ENCODE data around the gene LHB.
A peak's percentile ranks its signal among the peaks of the same experiment; 100 is the strongest.
"Not testable (repeated sequence)": the region's sequence is repeated elsewhere in the genome, so short reads cannot be mapped to it uniquely, and the experiment has no call there.

LHB gene

DNA sequence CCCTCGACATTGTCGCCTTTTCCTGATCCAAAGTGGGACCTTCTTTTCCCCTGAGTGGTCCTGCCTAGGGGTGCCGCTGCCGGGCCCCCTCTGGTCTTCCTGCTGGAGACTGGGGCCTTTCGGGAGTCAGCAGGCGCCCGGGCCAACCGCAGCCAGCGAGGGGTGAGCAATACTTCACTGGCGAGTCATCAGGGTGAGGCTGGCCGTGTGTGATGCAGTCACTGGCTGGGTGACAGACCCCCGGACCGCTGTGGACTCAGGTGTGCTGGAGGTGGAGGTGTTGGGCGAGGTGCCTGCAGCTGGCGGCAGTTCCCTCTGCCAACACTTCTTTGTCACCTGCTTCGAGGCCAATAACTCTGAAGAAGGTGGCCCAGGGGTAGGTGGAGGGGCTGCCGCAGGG lies 25.3 kb upstream of the LHB start:
- in situ Hi-C loops (cut with MboI; ENCODE audit: low sequenced_read_pairs, unreplicated experiment) = no loop called here
- DNase-seq (ENCODE audit: low spot score) = no peak
- TF ChIP-seq, protein P1, sequence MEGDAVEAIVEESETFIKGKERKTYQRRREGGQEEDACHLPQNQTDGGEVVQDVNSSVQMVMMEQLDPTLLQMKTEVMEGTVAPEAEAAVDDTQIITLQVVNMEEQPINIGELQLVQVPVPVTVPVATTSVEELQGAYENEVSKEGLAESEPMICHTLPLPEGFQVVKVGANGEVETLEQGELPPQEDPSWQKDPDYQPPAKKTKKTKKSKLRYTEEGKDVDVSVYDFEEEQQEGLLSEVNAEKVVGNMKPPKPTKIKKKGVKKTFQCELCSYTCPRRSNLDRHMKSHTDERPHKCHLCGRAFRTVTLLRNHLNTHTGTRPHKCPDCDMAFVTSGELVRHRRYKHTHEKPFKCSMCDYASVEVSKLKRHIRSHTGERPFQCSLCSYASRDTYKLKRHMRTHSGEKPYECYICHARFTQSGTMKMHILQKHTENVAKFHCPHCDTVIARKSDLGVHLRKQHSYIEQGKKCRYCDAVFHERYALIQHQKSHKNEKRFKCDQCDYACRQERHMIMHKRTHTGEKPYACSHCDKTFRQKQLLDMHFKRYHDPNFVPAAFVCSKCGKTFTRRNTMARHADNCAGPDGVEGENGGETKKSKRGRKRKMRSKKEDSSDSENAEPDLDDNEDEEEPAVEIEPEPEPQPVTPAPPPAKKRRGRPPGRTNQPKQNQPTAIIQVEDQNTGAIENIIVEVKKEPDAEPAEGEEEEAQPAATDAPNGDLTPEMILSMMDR (IDR thresholded peaks at IDR 0.05; ENCODE audit: borderline replicate concordance, control extremely low read depth, extremely low read depth, insufficient read depth, missing control alignments) = no peak

DNA sequence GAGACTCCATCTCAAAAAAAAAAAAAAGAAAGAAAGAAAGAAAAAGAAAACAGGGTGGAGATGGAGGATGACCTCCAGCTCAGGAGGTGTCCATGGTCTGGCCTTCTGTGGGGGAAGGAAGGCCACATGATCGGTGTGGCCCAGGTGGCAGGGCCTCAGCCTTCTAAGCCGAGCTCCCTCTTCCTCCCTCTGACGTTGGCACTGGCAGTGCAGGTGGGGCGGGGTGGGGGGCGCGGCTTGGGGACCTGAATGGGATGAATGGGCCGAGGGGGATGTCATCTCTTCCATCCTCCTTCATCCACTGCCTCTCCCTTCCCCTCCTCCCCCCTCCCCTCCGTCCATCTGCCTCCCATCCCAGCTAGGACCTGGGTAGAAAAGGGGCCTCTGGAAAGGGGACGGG lies 22.8 kb upstream of the LHB start:
- in situ Hi-C loops (cut with MboI; ENCODE audit: low sequenced_read_pairs, unreplicated experiment); DNase-seq (ENCODE audit: low spot score): not testable (repeated sequence)

DNA sequence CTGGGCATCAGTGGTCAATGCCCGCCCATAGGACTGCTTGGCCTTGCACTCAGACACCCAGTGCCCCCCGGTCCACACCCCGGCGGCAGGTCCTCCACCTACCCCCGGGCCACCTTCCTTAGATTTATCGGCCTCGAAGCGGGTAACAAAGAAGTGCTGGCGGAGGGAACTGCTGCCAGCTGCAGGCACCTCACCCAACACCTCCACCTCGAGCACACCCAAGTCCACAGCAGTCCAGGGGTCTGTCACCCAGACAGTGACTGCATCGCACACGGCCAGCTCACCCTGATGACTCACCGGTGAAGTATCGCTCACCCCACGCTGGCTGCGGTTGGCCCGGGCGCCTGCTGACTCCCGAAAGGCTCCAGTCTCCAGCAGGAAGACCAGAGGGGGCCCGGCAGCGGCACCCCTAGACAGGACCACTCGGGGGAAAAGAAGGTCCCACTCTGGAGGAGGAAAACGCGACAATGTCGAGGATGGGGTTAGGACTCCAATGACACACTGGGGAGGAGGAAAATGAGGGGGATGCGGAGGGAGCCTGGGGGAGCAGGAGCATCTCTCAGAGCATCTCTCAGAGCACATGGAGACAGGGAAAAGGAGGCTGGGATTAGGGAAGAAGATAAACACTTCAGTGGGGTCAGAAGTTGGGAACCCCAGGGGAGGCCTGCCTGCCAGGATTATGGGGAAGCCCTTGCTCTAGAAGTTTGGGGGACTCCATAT lies 21.8 kb upstream of the LHB start:
- not testable (repeated sequence) for DNase-seq (ENCODE audit: low spot score)

DNA sequence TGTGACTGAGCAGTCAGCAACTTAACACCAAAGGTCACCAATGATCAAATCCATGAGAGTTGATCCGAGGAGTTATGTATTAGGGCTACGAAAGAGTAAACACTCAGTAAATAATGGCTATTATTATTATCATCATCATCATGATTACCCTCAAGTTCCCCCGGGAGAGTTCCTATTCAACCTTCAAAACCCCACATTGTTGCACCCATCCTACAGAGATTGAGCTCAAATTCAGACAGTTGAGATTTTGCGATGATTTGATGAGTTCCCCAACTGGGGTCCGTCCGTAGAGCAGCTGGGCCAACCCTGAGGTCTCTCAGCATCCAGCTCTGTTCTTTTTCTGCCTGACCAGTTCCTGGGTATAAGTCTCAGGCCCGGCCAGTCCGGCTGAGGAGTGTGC lies 21.2 kb upstream of the LHB start:
- DNase-seq (ENCODE audit: low spot score); in situ Hi-C loops (cut with MboI; ENCODE audit: low sequenced_read_pairs, unreplicated experiment): not testable (repeated sequence)

More for the DNA sequence above, 21.8 kb upstream of the LHB start:
- in situ Hi-C loops (cut with MboI; ENCODE audit: low sequenced_read_pairs, unreplicated experiment) = not testable (repeated sequence)

DNA sequence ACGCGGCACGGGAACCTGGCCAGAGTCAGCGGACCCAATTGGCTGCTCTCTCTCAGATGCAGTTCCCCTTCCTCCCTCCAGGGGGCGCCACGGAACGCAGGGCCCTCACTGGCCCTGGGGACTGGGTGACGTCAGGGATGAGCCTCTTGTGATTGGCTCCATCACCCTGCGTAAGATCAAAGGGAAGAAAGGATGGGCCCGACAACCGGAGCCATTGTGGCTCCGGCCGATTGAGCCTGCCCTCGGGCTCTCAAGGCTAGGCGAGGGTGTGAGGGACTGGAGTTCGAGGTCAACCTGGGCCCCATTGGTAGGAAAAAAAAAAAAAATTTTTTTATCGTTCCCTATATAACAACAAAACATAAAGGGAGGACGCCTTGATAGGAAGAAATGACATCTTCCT lies 19.9 kb upstream of the LHB start, which contains the start of gene CGB1:
Gene CGB1, minus strand, starts transcription at position 81 of the 400 bp plus-strand sequence. CDS start 184 bp downstream, outside the sequence.
- DNase-seq (ENCODE audit: low spot score) = peak; percentile 38
- TF ChIP-seq, protein P1 (IDR thresholded peaks at IDR 0.05; ENCODE audit: borderline replicate concordance, control extremely low read depth, extremely low read depth, insufficient read depth, missing control alignments) = peak; percentile 24
- in situ Hi-C loops (cut with MboI; ENCODE audit: low sequenced_read_pairs, unreplicated experiment) = not testable (repeated sequence)

DNA sequence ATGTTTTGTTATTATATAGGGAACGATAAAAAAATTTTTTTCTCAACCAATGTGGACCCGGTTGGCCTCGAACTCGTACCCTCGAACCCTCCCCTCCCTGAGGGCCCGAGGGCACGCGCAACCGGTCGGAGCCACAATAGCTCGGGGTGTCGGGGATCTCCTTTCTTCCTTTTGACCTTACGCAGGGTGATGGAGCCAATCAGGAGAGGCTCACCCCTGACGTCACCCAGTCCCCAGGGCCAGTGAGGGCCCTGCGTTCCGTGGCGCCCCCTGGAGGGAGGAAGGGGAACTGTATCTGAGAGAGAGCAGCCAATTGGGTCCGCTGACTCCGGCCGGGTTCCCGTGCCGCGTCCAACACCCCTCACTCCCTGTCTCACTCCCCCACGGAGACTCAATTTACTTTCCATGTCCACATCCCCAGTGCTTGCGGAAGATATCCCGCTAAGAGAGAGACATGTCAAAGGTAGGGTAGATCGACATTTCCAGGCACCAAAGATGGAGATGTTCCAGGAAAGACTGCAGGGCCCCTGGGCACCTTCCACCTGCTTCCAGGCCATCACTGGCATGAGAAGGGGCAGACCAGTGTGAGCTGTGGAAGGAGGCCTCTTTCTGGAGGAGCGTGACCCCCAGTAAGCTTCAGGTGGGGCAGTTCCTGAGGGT lies 14.9 kb upstream of the LHB start, which contains the start of gene CGB2:
Gene CGB2, plus strand, starts transcription at position 249 of the 660 bp plus-strand sequence. Its CDS starts 206 bp downstream, at position 455.
- TF ChIP-seq, protein P1 (IDR thresholded peaks at IDR 0.05; ENCODE audit: borderline replicate concordance, control extremely low read depth, extremely low read depth, insufficient read depth, missing control alignments) = peak; percentile 10
- DNase-seq (ENCODE audit: low spot score) = peak; percentile 78

DNA sequence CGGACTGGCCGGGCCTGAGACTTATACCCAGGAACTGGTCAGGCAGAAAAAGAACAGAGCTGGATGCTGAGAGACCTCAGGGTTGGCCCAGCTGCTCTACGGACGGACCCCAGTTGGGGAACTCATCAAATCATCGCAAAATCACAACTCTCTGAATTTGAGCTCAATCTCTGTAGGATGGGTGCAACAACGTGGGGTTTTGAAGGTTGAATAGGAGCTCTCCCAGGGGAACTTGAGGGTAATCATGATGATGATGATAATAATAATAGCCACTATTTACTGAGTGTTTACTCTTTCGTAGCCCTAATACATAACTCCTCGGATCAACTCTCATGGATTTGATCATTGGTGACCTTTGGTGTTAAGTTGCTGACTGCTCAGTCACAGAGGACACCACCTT lies 13.4 kb upstream of the LHB start:
- DNase-seq (ENCODE audit: low spot score); in situ Hi-C loops (cut with MboI; ENCODE audit: low sequenced_read_pairs, unreplicated experiment): not testable (repeated sequence)

More for the DNA sequence above, 14.9 kb upstream of the LHB start, which contains the start of gene CGB2:
- in situ Hi-C loops (cut with MboI; ENCODE audit: low sequenced_read_pairs, unreplicated experiment) = not testable (repeated sequence)

DNA sequence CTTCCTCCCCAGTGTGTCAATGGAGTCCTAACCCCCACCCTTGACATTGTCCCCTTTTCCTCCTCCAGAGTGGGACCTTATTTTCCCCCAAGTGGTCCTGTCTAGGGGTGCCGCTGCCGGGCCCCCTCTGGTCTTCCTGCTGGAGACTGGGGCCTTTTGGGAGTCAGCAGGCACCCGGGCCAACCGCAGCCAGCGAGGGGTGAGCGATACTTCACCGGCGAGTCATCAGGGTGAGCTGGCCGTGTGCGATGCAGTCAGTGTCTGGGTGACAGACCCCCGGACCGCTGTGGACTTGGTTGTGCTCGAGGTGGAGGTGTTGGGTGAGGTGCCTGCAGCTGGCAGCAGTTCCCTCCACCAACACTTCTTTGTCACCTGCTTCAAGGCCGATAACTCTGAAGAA lies 12.9 kb upstream of the LHB start:
- in situ Hi-C loops (cut with MboI; ENCODE audit: low sequenced_read_pairs, unreplicated experiment); DNase-seq (ENCODE audit: low spot score): not testable (repeated sequence)

DNA sequence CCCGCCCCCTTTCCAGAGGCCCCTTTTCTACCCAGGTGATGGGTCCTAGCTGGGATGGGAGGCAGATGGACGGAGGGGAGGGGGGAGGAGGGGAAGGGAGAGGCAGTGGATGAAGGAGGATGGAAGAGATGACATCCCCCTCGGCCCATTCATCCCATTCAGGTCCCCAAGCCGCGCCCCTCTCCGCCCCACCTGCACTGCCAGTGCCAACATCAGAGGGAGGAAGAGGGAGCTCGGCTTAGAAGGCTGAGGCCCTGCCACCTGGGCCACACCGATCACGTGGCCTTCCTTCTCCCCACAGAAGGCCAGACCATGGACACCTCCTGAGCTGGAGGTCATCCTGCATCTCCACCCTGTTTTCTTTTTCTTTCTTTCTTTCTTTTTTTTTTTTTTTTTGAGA lies 11.8 kb upstream of the LHB start:
- in situ Hi-C loops (cut with MboI; ENCODE audit: low sequenced_read_pairs, unreplicated experiment); DNase-seq (ENCODE audit: low spot score): not testable (repeated sequence)

DNA sequence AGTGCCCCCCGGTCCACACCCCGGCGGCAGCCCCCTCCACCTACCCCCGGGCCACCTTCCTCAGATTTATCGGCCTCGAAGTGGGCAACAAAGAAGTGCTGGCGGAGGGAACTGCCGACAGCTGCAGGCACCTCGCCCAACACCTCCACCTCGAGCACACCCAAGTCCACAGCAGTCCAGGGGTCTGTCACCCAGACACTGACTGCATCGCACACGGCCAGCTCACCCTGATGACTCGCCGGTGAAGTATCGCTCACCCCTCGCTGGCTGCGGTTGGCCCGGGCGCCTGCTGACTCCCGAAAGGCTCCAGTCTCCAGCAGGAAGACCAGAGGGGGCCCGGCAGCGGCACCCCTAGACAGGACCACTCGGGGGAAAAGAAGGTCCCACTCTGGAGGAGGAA lies 8.7 kb upstream of the LHB start:
- DNase-seq (ENCODE audit: low spot score); in situ Hi-C loops (cut with MboI; ENCODE audit: low sequenced_read_pairs, unreplicated experiment): not testable (repeated sequence)

DNA sequence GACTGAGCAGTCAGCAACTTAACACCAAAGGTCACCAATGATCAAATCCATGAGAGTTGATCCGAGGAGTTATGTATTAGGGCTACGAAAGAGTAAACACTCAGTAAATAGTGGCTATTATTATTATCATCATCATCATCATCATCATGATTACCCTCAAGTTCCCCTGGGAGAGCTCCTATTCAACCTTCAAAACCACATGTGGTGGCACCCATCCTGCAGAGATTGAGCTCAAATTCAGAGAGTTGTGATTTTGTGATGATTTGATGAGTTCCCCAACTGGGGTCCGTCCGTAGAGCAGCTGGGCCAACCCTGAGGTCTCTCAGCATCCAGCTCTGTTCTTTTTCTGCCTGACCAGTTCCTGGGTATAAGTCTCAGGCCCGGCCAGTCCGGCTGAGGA lies 8.2 kb upstream of the LHB start:
- DNase-seq (ENCODE audit: low spot score); in situ Hi-C loops (cut with MboI; ENCODE audit: low sequenced_read_pairs, unreplicated experiment): not testable (repeated sequence)

DNA sequence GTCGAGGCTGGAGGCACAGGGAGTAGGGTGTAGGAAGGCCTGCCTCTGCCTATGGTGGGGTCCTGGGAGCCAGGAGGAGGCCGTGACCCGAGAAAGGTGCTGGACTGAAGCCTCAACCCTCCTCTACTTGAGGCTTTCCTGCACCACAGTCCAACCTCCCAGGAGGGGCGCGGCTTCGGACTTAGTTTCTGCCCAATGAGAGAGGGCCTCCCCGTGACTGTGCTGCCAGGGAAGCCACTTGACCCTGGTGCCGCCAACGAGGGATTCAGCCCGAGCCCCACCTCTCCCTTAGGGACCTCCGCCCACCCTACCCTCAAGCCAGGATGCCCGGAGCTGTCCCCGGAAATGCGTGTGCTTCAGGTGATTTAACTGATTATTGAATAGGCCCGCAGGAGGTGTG lies 7.3 kb upstream of the LHB start, which contains the start of gene CGB3:
Gene CGB3, minus strand, starts transcription at position 101 of the 400 bp plus-strand sequence. CDS start 362 bp downstream, outside the sequence.
- in situ Hi-C loops (cut with MboI; ENCODE audit: low sequenced_read_pairs, unreplicated experiment); DNase-seq (ENCODE audit: low spot score): not testable (repeated sequence)
